ENCODE measurements around the gene ISM1. TPM values are rescaled to one million over a fixed set of nuclear protein-coding genes. Genes with fewer than 3 reads are reported as not detected.

The ISM1 gene
- total and polyA plus RNA-seq, 8 donors, result 0.25 to 14.3 (median 0.97) TPM; not detected in 2

DNA sequence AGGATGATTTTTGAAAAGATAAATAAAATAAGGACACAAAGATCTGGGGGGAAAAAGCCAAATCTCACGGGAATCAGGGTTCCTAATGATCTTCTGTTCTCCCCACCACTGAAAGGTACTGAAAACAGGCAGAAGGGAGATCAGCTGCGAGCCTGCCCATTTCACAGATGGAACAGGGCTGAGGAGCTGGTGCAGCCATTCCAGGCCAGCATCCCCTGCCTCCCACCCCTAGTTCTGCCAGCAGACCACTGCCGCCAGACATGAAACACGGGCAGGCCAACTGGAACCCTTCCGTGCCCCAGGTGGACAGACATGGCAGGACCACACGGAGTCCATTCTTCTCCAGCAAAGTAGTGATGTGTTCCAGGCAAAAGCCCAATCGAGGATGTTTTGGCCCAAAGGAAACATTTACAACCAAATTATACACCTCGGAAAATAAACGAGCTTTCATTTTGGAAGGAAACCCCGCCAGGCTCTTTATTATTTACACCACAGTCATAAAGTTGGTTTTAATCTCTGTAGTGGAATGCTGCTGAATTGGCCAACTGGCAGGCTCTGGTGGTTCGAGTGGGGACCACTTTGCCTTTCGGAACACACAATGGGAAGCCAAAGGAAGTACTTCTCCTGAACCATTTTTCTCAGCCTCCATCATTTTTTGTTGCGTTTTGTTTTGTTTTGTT is 28.2 kb downstream of the ISM1 start:
- WGBS, 5 donors, result 70 to 76% (median 72%) methylated on average over 13 of the region's 13 CpGs
- intact Hi-C loops (cut with DNase I; ENCODE audit: low total_unique reads), result loop anchor here (10.0 kb wide), 1 partner anchor 64 kb away; no protein-coding TSS in a partner anchor
- H3K27ac ChIP-seq, result peak overlapping the region in 1 of 5 donors; percentile 7

DNA sequence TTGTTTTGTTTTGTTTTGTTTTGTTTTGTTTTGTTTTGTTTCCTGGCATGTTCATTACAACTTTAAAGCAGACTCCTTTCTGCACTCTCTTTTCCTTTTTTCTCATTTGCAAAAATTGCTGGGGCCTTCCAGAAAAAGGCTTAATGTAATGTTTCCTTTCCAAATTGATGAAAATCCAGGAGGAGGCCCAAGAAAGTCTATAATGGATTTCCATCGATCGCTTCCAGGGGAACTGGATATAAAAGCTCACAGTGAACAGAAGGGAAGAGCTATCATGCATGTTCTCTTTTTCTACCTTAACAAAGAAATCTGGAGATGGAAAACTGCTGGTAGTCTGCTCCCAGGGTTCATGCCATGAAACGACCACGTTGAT is 28.7 kb downstream of the ISM1 start:
- DNase-seq, result peak in 1 of 2 donors; percentile 18

More for the DNA sequence above, 28.2 kb downstream of the ISM1 start:
- Histone ChIP-seq H3K4me1 (no peaks in the 10 kb centered on the region), H3K27me3 (no peaks in the 10 kb centered on the region), H3K4me3 (no peak overlapping the region), H3K36me3 (no peaks in the 10 kb centered on the region), H3K9me3 (no peaks in the 10 kb centered on the region)
- TF ChIP-seq EP300 (IDR thresholded peaks at IDR 0.05) (no peak), POLR2A (IDR thresholded peaks at IDR 0.05) (no peak), POLR2AphosphoS5 (IDR thresholded peaks at IDR 0.05) (no peak)
- TF ChIP-seq, protein P1, sequence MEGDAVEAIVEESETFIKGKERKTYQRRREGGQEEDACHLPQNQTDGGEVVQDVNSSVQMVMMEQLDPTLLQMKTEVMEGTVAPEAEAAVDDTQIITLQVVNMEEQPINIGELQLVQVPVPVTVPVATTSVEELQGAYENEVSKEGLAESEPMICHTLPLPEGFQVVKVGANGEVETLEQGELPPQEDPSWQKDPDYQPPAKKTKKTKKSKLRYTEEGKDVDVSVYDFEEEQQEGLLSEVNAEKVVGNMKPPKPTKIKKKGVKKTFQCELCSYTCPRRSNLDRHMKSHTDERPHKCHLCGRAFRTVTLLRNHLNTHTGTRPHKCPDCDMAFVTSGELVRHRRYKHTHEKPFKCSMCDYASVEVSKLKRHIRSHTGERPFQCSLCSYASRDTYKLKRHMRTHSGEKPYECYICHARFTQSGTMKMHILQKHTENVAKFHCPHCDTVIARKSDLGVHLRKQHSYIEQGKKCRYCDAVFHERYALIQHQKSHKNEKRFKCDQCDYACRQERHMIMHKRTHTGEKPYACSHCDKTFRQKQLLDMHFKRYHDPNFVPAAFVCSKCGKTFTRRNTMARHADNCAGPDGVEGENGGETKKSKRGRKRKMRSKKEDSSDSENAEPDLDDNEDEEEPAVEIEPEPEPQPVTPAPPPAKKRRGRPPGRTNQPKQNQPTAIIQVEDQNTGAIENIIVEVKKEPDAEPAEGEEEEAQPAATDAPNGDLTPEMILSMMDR (IDR thresholded peaks at IDR 0.05), result no peak
- DNase-seq, result peak in 1 of 2 donors; percentile 48

DNA sequence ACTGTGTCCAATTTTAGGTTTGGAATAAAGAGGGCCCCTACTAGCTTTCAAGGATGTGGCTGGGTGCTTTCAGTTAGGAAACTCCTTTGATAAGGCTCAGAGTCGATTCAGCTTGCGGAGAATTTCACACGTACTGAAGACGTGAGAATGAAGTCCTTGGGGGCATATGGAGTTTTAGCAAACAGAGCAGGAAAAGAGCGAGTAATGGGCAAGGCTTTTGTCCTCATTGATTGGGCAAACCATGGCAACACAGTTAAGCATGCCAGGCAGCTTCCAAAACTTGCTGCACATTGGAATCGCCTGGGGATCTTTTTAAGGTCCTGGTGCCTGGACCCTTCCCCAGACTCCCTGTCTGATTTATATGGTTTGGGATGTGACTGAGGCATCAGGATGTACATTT is 29.2 kb downstream of the ISM1 start:
- 71 to 84% (median 78%) methylated on average over 6 of the region's 6 CpGs for WGBS, 5 donors
- intact Hi-C loops (cut with DNase I; ENCODE audit: low total_unique reads), result no loop called here
- H3K4me3 ChIP-seq, result no peak overlapping the region
- no peak for TF ChIP-seq POLR2AphosphoS5 (IDR thresholded peaks at IDR 0.05)
- H3K27ac ChIP-seq, result no peak overlapping the region
- no peaks in the 10 kb centered on the region for H3K27me3 ChIP-seq
- H3K4me1 ChIP-seq, result no peaks in the 10 kb centered on the region
- DNase-seq, result no peak
- no peaks in the 10 kb centered on the region for H3K36me3 ChIP-seq
- no peaks in the 10 kb centered on the region for H3K9me3 ChIP-seq

More for the DNA sequence above, 28.7 kb downstream of the ISM1 start:
- peak overlapping the region in 1 of 5 donors; percentile 7 for H3K27ac ChIP-seq
- no peaks in the 10 kb centered on the region for H3K9me3 ChIP-seq
- TF ChIP-seq POLR2AphosphoS5 (IDR thresholded peaks at IDR 0.05) (no peak), POLR2A (IDR thresholded peaks at IDR 0.05) (no peak), EP300 (IDR thresholded peaks at IDR 0.05) (no peak)
- TF ChIP-seq, protein P1 (IDR thresholded peaks at IDR 0.05), result no peak
- H3K36me3 ChIP-seq, result no peaks in the 10 kb centered on the region
- 55 to 69% (median 61%) methylated on average over 4 of the region's 4 CpGs for WGBS, 5 donors
- H3K27me3 ChIP-seq, result no peaks in the 10 kb centered on the region
- intact Hi-C loops (cut with DNase I; ENCODE audit: low total_unique reads), result loop anchor here (10.0 kb wide), 1 partner anchor 65 kb away; no protein-coding TSS in a partner anchor
- no peaks in the 10 kb centered on the region for H3K4me1 ChIP-seq
- no peak overlapping the region for H3K4me3 ChIP-seq

DNA sequence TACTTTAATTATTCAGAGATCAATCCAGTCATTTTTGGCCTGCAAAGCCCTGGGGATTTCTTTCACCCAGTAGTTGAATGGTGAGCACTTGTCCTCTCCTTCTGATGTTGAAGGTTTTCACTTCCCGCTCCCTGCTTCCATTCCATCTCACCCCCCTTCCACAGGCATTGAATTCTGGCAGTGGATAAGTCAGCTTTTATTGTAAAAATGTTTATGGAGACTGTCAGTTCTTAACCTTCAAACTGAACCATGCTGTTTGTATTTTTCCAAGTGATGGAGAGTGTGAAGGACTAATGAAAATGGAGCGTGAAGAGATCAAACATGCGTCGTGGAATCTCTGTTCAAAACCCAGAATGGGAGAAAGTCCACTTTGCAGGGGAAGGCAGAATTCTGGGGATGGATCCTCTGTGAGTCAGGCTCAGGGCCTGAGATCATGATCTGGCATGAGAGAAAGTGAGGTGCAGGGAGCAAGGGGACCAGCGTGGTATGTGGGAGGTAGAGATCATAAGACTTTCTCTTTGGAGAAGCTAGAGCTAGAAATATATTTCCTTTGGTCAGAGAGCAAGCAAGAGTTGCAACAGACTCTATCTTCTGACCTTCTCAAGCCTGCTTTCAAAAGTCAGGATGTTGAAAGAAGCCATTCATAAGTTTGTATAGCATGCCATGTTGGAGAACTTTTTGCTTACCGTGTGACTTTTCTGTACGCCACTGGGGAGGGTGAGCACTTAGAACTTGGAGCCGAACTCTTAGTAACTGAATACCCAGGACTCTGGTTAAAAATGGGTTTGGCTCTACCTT is 30.2 kb downstream of the ISM1 start:
- Histone ChIP-seq H3K27me3 (no peaks in the 10 kb centered on the region), H3K9me3 (no peaks in the 10 kb centered on the region), H3K4me1 (no peaks in the 10 kb centered on the region), H3K4me3 (no peak overlapping the region), H3K27ac (no peak overlapping the region), H3K36me3 (no peaks in the 10 kb centered on the region)
- TF ChIP-seq, protein P1 (IDR thresholded peaks at IDR 0.05), result no peak
- TF ChIP-seq POLR2A (IDR thresholded peaks at IDR 0.05), result no peak
- no peak for TF ChIP-seq EP300 (IDR thresholded peaks at IDR 0.05)
- no peak for TF ChIP-seq POLR2AphosphoS5 (IDR thresholded peaks at IDR 0.05)
- no peak for DNase-seq
- intact Hi-C loops (cut with DNase I; ENCODE audit: low total_unique reads), result no loop called here
- WGBS, 5 donors, result 71 to 93% (median 88%) methylated on average over 8 of the region's 8 CpGs

All from stomach (tissue), 9 donors.